HepG2 (cell line): Measurements from ENCODE around the gene ARMH3. TPM values are rescaled to one million over a fixed set of nuclear protein-coding genes. Genes with fewer than 3 reads are reported as not detected.
A peak's percentile ranks its signal among the peaks of the same experiment; 100 is the strongest.

Experiments
- FIP1L1 ChIP-seq: fragments of 200-400 bp; formaldehyde crosslinking; IDR thresholded peaks from 2 replicates; pipeline ENCODE4 v1.6.1; 2018; ENCODE audit warnings: low read depth, mild to moderate bottlenecking, low read length, moderate library complexity, borderline replicate concordance; ENCODE audit not compliant: insufficient read depth
- FOSL2 ChIP-seq: sonication (generic); formaldehyde crosslinking; IDR thresholded peaks from 2 replicates; pipeline ENCODE4 v1.4.0; 2020; ENCODE audit warnings: missing genetic modification reagents
- HOXD1 ChIP-seq: sonication (generic); formaldehyde crosslinking; IDR thresholded peaks from 2 replicates; pipeline ENCODE4 v1.5.0; 2020; ENCODE audit warnings: missing genetic modification reagents
- MIER2 ChIP-seq: IDR thresholded peaks from 2 replicates; pipeline ENCODE4 v1.6.1; 2016; ENCODE audit warnings: missing biosample characterization, missing genetic modification reagents
- PLRG1 ChIP-seq: fragments of 450-650 bp; conservative IDR thresholded peaks from 2 replicates; pipeline ENCODE4 v1.6.1; 2016
- RAD21 ChIP-seq: fragments of 450-650 bp; formaldehyde crosslinking; IDR thresholded peaks from 2 replicates; pipeline ENCODE4 v1.5.0; 2020; ENCODE audit warnings: mild to moderate bottlenecking
- TEAD3 ChIP-seq: optimal IDR thresholded peaks from 2 replicates; pipeline ENCODE3; 2016; ENCODE audit warnings: borderline replicate concordance
- ZNF136 ChIP-seq: sonication (generic); formaldehyde crosslinking; IDR thresholded peaks from 2 replicates; pipeline ENCODE4 v1.8.1; 2022; ENCODE audit warnings: low read depth, mild to moderate bottlenecking, moderate library complexity, missing genetic modification reagents
- polyA plus RNA-seq, 8 experiments: library from polyadenylated mRNA; depleted of rRNA in 3 of 8; stranded (reverse) in 7 of 8; unstranded in 1 of 8; fragments of >200 nt; fragmentation: Illumina TruSeq in 4 of 8; extraction: Trizol in 4 of 8; gene quantifications; 2 replicates each; pipeline versions ENCODE4 v1.2.1 to v1.2.3, GENCODE V29; 2011 to 2016; ENCODE audit warnings: low read depth in 4 of 8, missing spikeins in 1 of 8, mixed read lengths in 1 of 8; ENCODE audit not compliant: insufficient read depth in 1 of 8
- total RNA-seq, 5 experiments: library from RNA; depleted of rRNA; stranded (reverse); fragments of >200 nt; fragmentation: Illumina TruSeq; extraction: Trizol; gene quantifications; 2 replicates each; pipeline ENCODE4 v1.2.3, GENCODE V29; 2016; ENCODE audit warnings: low read depth in 1 of 5
- TF ChIP-seq, protein P1 (sequence below), 2 experiments: fragments of 450-650 bp in 1 of 2; sonication (generic) in 1 of 2; formaldehyde crosslinking in 1 of 2; IDR thresholded peaks; 2 replicates each; pipeline versions ENCODE4 v1.6.1 to v1.8.0; 2016 to 2022; ENCODE audit warnings: antibody characterized with exemption in 1 of 2, mild to moderate bottlenecking in 1 of 2, missing genetic modification reagents in 1 of 2
- TF ChIP-seq, protein P2 (sequence below): sonication (generic); formaldehyde crosslinking; IDR thresholded peaks from 2 replicates; pipeline ENCODE4 v1.8.0; 2022; ENCODE audit warnings: missing genetic modification reagents, low read depth, mild to moderate bottlenecking, borderline replicate concordance
- TF ChIP-seq, protein P3 (sequence below): sonication (generic); formaldehyde crosslinking; IDR thresholded peaks from 2 replicates; pipeline ENCODE4 v1.4.0; 2020; ENCODE audit warnings: mild to moderate bottlenecking, missing genetic modification reagents
- TF ChIP-seq, protein P4 (sequence below): IDR thresholded peaks from 2 replicates; pipeline ENCODE4 v1.6.1; 2016; ENCODE audit warnings: missing genetic modification reagents, missing compliant biosample characterization
- TF ChIP-seq, protein P5 (sequence below): IDR thresholded peaks from 2 replicates; pipeline ENCODE4 v1.6.1; 2016; ENCODE audit warnings: control low read depth

Gene ARMH3
- total and polyA plus RNA-seq, 2 of the 13 experiments (the other 11 are each of a cell fraction or from before 2014, with no cell fraction given): 8.4 to 16.9 TPM

DNA sequence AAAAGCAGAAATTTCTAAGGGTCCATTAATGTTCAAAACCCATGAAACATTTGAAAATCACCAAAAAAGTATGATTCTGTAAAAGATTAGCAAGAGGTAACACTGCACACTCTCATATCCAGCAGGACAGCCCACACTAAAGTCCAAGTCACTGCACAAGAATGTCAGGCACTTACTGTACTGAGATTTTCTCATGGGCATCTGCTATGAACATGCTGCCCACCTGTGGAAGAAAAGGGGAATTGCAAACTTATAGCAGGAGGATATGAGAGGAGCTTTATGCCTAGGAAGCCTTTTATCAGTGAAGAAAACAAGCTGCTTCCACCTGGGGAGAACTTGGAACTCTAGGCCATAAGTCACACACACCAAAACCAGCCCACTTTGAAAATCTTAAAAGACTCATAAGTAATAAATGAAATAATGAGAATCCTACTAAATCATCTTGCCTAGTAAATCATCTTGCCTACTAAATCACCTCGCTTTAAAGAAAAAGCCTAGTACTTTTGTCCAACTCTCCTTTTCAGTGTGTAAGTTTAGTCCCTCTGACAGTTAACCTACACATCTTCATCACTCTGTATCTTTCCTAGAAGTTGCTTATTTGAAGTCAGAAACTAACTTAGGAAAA lies 46.1 kb downstream of the ARMH3 start (continued):
- TF ChIP-seq, protein P1, sequence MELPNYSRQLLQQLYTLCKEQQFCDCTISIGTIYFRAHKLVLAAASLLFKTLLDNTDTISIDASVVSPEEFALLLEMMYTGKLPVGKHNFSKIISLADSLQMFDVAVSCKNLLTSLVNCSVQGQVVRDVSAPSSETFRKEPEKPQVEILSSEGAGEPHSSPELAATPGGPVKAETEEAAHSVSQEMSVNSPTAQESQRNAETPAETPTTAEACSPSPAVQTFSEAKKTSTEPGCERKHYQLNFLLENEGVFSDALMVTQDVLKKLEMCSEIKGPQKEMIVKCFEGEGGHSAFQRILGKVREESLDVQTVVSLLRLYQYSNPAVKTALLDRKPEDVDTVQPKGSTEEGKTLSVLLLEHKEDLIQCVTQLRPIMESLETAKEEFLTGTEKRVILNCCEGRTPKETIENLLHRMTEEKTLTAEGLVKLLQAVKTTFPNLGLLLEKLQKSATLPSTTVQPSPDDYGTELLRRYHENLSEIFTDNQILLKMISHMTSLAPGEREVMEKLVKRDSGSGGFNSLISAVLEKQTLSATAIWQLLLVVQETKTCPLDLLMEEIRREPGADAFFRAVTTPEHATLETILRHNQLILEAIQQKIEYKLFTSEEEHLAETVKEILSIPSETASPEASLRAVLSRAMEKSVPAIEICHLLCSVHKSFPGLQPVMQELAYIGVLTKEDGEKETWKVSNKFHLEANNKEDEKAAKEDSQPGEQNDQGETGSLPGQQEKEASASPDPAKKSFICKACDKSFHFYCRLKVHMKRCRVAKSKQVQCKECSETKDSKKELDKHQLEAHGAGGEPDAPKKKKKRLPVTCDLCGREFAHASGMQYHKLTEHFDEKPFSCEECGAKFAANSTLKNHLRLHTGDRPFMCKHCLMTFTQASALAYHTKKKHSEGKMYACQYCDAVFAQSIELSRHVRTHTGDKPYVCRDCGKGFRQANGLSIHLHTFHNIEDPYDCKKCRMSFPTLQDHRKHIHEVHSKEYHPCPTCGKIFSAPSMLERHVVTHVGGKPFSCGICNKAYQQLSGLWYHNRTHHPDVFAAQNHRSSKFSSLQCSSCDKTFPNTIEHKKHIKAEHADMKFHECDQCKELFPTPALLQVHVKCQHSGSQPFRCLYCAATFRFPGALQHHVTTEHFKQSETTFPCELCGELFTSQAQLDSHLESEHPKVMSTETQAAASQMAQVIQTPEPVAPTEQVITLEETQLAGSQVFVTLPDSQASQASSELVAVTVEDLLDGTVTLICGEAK (IDR thresholded peaks at IDR 0.05): no peak
- TF ChIP-seq, protein P1 (CRISPR knock-in tag; IDR thresholded peaks at IDR 0.05): no peak
- TF ChIP-seq, protein P2, sequence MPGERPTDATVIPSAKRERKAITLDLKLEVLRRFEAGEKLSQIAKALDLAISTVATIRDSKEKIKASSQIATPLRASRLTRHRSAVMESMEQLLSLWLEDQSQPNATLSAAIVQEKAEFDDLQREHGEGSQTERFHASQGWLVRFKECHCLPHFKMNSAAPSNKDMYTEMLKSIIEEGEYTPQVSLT (CRISPR knock-in tag): no peak
- TF ChIP-seq PLRG1 (no peak), ZNF136 (no peak), FIP1L1 (no peak), TEAD3 (CRISPR knock-in tag) (peak; percentile 92), RAD21 (CRISPR knock-in tag) (peak; percentile 81), FOSL2 (peak; percentile 82), MIER2 (CRISPR knock-in tag) (peak; percentile 83; the same call in 1 of the 2 replicates), HOXD1 (no peak)
- TF ChIP-seq, protein P3, sequence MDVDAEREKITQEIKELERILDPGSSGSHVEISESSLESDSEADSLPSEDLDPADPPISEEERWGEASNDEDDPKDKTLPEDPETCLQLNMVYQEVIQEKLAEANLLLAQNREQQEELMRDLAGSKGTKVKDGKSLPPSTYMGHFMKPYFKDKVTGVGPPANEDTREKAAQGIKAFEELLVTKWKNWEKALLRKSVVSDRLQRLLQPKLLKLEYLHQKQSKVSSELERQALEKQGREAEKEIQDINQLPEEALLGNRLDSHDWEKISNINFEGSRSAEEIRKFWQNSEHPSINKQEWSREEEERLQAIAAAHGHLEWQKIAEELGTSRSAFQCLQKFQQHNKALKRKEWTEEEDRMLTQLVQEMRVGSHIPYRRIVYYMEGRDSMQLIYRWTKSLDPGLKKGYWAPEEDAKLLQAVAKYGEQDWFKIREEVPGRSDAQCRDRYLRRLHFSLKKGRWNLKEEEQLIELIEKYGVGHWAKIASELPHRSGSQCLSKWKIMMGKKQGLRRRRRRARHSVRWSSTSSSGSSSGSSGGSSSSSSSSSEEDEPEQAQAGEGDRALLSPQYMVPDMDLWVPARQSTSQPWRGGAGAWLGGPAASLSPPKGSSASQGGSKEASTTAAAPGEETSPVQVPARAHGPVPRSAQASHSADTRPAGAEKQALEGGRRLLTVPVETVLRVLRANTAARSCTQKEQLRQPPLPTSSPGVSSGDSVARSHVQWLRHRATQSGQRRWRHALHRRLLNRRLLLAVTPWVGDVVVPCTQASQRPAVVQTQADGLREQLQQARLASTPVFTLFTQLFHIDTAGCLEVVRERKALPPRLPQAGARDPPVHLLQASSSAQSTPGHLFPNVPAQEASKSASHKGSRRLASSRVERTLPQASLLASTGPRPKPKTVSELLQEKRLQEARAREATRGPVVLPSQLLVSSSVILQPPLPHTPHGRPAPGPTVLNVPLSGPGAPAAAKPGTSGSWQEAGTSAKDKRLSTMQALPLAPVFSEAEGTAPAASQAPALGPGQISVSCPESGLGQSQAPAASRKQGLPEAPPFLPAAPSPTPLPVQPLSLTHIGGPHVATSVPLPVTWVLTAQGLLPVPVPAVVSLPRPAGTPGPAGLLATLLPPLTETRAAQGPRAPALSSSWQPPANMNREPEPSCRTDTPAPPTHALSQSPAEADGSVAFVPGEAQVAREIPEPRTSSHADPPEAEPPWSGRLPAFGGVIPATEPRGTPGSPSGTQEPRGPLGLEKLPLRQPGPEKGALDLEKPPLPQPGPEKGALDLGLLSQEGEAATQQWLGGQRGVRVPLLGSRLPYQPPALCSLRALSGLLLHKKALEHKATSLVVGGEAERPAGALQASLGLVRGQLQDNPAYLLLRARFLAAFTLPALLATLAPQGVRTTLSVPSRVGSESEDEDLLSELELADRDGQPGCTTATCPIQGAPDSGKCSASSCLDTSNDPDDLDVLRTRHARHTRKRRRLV (CRISPR knock-in tag): no peak
- TF ChIP-seq, protein P4, sequence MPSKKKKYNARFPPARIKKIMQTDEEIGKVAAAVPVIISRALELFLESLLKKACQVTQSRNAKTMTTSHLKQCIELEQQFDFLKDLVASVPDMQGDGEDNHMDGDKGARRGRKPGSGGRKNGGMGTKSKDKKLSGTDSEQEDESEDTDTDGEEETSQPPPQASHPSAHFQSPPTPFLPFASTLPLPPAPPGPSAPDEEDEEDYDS (CRISPR knock-in tag): peak; percentile 46; the same call in 1 of the 2 replicates
- TF ChIP-seq, protein P5, sequence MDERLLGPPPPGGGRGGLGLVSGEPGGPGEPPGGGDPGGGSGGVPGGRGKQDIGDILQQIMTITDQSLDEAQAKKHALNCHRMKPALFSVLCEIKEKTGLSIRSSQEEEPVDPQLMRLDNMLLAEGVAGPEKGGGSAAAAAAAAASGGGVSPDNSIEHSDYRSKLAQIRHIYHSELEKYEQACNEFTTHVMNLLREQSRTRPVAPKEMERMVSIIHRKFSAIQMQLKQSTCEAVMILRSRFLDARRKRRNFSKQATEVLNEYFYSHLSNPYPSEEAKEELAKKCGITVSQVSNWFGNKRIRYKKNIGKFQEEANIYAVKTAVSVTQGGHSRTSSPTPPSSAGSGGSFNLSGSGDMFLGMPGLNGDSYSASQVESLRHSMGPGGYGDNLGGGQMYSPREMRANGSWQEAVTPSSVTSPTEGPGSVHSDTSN (CRISPR knock-in tag): no peak
